Choroid plexus epithelial cell (primary cell): Measurements from ENCODE around the gene WNT10A.
A peak's percentile ranks its signal among the peaks of the same experiment; 100 is the strongest.
"Not testable (repeated sequence)": the region's sequence is repeated elsewhere in the genome, so short reads cannot be mapped to it uniquely, and the experiment has no call there.

Experiments used
- DNase-seq: peaks from one replicate; pipeline ENCODE4 v3.0.0-alpha.2; 2010; ENCODE audit warnings: low read depth
- H3K4me3 ChIP-seq: 2 replicates; pipeline ENCODE4 v1.5.1; 2011; ENCODE audit warnings: low read depth, mild to moderate bottlenecking, control low read depth, low read length, moderate library complexity
- CTCF ChIP-seq: conservative IDR thresholded peaks from 2 replicates; pipeline ENCODE4 v1.5.1; 2011; ENCODE audit warnings: low read depth, mild to moderate bottlenecking, control low read depth, inconsistent platforms, low read length, moderate library complexity

WNT10A gene

DNA sequence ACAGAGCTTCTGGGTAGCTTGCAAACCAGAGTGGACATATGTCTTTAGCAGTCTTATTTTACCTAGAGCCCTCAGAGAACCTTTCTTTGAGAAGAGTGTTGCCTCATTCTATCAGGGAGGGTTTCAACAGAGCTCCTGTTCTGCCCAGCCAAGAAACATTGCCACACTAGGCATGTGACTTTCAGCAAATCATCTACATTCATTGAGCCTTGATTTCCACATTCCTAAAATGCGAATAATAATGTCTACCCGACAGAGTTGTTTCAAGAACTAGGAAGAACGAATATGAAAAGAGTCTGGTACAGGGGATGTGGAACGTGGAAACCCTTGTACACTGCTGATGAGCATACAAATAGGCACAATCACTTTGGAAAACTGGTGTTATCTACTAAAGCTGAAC is 41.2 kb upstream of the WNT10A start:
- TF ChIP-seq CTCF, result no peak
- DNase-seq, result peak; percentile 87
- no peak overlapping the region for H3K4me3 ChIP-seq

DNA sequence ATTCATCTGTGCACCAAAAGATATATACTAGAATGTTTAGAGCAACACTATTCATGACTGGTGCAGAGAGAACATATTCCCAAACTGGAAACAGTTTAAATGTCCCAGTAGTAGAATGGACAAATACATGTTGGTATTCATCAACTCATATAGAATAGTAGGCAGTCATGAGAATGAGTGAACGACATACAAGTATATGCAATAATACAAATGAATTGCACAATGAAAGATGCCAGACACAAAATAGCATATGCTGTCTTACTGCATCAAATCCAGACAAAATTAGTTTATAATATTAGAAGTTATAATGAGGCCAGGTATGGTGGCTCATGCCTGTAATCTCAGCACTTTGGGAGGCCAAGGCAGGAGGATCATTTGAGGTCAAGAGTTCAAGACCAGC is 40.8 kb upstream of the WNT10A start:
- DNase-seq, result peak; percentile 21
- H3K4me3 ChIP-seq, result no peak overlapping the region

GRCh38 chr2:218844334-218844733 is 36.3 kb upstream of the WNT10A start:
- H3K4me3 ChIP-seq, DNase-seq: not testable (repeated sequence)

More for the DNA sequence above, 40.8 kb upstream of the WNT10A start:
- TF ChIP-seq CTCF, result no peak

DNA sequence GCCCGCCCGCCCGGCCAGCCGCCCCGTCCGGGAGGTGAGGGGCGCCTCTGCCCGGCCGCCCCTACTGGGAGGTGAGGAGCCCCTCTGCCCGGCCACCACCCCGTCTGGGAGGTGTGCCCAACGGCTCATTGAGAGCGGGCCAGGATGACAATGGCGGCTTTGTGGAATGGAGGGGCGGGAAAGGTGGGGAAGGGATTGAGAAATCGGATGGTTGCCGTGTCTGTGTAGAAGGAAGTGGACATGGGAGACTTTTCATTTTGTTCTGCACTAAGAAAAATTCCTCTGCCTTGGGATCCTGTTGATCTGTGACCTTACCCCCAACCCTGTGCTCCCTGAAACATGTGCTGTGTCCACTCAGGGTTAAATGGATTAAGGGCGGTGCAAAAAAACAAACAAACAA is 33.7 kb upstream of the WNT10A start:
- H3K4me3 ChIP-seq, DNase-seq: not testable (repeated sequence)

DNA sequence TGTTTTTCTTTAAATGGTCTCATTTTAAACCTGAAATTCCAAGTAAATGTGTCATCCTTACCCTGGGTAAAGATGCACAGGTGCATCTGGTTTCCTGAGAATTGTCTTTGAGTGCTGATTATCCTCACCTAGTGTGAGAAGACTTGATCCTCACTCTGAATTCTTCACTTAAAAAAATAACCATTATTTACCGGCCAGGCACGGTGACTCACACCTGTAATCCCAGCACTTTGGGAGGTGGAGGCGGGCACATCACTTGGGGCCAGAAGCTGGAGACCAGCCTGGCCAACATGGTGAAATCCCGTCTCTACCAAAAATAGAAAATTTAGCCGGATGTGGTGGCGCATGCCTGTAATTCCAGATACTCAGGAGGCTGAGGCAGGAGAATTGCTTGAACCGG is 30.9 kb upstream of the WNT10A start:
- H3K4me3 ChIP-seq, result no peak overlapping the region
- DNase-seq, result no peak
- no peak for TF ChIP-seq CTCF

DNA sequence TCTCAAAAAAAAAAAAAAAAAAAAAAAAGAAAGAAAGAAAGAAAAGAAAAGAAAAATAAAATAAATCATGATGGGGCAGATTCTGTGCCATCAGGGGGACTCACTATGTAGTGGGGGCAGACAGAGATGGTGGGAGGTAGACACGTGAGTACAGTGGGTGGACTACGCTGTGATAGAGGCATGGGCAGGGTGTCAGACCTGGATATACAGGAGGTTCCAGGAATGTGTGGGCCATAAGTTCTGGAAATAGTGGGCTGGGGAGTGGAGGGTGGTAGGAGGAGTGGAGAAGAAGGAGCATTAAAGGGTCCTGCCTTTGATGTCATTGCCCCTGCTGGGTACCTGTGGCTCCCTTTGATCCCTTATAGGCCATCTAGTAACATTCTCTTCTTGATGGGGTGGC is 29.9 kb upstream of the WNT10A start:
- H3K4me3 ChIP-seq, result no peak overlapping the region
- no peak for TF ChIP-seq CTCF
- DNase-seq, result no peak

DNA sequence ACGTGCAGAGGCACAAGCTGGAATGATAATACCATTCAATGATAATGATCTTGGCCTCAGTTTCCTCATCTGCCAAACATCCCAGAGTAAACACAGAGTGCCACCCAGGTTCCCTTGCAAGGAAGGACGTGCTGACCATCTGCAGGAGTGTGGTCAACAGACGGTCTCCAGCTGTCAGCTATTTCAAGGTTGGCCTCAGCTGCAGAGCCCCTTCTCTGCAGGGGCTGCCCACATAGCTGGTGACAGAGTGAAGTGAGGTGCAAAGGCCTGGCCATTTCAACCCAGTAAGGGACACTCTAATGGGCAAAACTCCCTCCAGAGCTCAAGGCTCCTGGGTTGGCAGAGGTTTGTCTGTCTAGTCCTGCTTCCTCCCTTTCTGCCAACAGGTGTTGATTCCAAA is 29.4 kb upstream of the WNT10A start:
- TF ChIP-seq CTCF, result no peak
- DNase-seq, result no peak
- no peak overlapping the region for H3K4me3 ChIP-seq

DNA sequence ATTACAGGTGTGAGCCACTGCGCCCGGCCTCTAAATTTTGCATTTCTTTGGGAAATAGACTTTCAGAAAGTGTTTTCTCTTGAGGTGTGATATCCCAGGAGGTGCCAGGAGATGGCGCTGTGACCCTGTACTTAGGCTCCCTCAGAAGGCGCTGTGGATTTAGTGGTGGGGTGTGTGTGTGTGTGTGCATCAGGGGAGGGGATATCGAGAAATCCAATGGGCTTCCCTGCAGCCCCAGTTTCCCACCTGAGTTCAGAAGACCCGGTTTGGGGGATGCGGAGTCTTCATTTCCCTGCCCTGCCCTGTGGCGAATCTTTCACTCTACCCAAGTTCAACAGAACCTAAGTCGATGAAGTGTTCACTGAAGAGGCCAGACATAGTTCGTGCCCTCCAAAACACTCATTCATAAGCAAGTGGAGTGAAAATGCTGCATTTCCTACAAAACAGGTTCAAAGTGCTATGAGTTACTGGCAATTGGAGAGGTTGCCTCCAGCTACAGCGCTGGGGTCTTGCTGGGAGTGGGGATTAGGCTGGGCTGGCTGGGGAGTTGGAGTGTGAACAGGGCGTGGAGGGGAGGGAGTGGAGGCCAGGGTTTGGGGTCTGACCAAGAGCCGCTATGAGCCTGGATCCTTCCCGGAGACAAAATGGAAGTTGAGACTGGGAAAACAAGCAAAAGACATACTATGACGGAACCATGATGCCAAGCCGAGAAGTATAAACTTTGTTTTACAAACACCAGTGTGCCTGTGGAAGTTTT is 27.6 kb upstream of the WNT10A start:
- H3K4me3 ChIP-seq, result no peak overlapping the region
- peak; percentile 80 for DNase-seq
- TF ChIP-seq CTCF, result peak; percentile 87
